Sciatic nerve (tissue), 2 donors: ENCODE measurements around the gene PATL2. TPM values are rescaled to one million over a fixed set of nuclear protein-coding genes. Genes with fewer than 3 reads are reported as not detected.
"Not testable (repeated sequence)": the region's sequence is repeated elsewhere in the genome, so short reads cannot be mapped to it uniquely, and the experiment has no call there.

ENCODE experiments used
- ATAC-seq: fragments of 200-7000 bp; cut with Tn5 transposase; one replicate; pipeline ENCODE4 v1.9.1; 2020; ENCODE audit warnings: mild to moderate bottlenecking, moderate library complexity
- DNase-seq: peaks from one replicate; pipeline ENCODE4 v3.0.0-alpha.2; 2020; ENCODE audit warnings: low spot score
- intact Hi-C: fragments of 100-400 bp; cut with DNase I; formaldehyde crosslinking; loops from one replicate; pipeline ENCODE4 v1.14.2; 2022
- total RNA-seq: library from RNA; stranded (reverse); fragmentation: NEBNext Ultra II Directional; extraction: Animal tissue kit (Norgen Biotek cat#: 25700); gene quantifications from one replicate; pipeline ENCODE4 v1.2.1, GENCODE V29; 2021
- donor health status: DM: no; HTN: no; CAD: no.
- donor health status: DM: no; HTN: no; CAD: no.

PATL2 gene
- total RNA-seq, 1 donor from 2014 or later: 2.9 TPM

DNA sequence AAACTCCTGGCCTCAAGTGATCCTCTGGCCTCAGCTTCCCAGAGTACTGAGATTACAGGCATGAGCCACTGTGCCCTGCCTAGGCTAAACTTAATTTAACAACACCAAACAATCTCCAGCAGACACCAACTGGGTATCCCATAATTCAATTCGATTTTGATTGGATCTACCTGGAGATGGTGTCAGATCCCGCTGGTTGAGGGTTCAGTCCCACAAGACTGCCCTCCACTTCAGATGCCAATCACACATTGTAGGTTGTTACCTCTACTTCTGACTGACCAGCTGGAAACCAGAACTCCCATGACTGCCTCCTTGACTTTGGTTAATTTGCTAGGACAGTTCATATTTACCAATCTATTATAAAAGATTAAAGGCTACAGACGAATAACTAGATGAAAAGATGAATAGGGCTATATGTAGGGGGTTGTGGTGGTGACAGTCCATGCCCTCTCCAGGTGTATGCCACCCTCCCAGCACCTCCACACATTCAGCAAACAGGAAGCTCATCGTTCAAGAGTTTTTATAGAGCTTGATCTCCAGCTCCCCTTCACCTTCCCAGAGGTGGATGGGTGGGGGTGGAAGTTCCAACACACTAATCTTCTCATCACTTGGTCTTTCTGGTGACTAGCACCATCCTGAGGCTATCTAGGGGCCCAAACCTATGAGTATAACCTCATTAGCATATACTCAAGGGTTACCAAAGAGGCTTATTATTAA lies 9.5 kb upstream of the PATL2 start:
- no peak for DNase-seq
- intact Hi-C loops: no loop called here
- ATAC-seq: no peak

DNA sequence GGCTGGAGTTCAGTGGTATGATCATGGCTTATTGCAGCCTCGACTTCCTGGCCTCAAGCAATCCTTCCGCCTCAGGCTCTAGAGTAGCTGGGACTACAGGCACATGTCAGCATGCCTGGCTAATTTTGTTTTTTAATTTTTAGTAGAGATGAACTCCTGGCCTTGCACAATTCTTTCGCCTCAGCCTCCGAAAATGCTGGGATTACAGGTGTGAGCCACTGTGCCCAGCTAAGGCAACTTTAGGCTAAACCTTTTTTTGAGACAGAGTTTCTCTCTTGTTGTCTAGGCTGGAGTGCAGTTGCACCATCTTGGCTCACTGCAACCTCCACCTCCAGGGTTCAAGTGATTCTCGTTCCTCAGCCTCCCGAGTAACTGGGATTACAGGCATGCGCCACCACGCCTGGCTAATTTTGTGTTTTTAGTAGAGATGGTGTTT lies 8.9 kb upstream of the PATL2 start:
- ATAC-seq, intact Hi-C loops: not testable (repeated sequence)

DNA sequence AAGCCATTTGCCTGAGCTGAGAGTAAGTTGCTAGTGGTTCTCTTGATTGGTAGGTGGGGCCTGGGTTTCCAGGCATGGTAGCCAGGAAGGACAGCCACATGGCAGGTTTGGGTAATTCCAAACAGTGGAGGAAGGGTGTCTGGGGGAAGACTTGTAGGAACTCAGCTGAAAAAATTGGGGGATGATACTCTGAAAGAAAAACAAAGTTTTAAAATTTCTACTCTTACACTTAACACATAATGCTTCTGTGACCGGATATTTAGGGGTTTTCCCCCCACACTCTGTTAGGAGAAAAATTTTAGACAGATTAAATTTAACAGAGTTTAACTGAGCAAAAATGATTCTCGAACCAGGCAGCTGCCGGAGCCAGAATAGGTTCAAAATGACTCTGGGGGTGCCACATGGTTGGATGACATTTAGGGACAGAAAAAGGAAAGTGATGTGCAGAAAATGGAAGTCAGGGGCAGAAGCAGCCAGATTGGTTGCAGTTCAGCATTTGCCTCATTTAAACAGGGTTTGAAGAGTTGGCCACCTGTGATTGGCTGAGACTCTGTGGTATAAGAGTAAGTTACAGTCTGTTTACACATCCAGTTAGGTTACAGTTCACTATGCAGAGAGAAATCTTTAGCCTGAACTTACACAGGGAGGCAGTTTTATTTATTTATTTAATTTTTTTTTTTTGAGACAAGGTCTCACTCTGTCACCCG lies 8.3 kb upstream of the PATL2 start:
- intact Hi-C loops: no loop called here
- DNase-seq (no peak), ATAC-seq (no peak)

More for the DNA sequence above, 8.9 kb upstream of the PATL2 start:
- DNase-seq: not testable (repeated sequence)

- no peak for DNase-seq
- no peak for ATAC-seq
- intact Hi-C loops: no loop called here
Observed at GRCh38 chr15:44718927-44719292, 7.8 kb upstream of the PATL2 start.

- ATAC-seq: no peak
- intact Hi-C loops: no loop called here
- DNase-seq: no peak
Observed at GRCh38 chr15:44718180-44718926, 7.2 kb upstream of the PATL2 start.

DNA sequence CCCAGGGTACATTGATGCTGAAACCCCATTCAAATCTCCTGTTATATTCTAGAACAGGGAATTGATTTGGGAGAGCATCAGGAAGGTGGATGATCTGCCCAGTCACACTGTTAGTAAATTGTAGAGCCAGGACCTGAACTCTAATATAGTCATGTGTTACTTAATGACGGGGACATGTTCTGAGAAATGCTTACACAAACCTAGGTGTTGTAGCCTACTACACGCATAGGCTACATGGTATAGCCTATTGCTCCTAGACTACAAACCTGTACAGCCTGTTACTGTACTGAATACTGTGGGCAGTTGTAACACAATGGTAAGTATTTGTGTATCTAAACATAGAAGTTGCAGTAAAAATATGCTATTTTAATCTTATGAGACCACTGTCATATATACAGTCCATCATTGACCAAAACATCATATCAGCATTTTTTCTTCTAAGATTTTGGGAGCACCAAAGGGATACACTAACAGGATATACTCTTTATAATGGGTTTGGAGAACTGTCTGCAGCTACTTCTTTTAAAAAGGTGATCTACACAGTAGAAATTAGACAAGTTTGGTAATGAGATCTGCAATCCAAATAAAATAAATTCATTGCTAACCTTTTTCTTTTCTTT lies 6.0 kb upstream of the PATL2 start:
- ATAC-seq (no peak), DNase-seq (no peak)

GRCh38 chr15:44715797-44716334 lies 4.7 kb upstream of the PATL2 start:
- DNase-seq (no peak), ATAC-seq (no peak)
- intact Hi-C loops: no loop called here

More for the DNA sequence above, 6.0 kb upstream of the PATL2 start:
- intact Hi-C loops: no loop called here

GRCh38 chr15:44715142-44715796 lies 4.1 kb upstream of the PATL2 start:
- intact Hi-C loops: no loop called here
- no peak for ATAC-seq

GRCh38 chr15:44713006-44713966 lies 2.2 kb upstream of the PATL2 start:
- no peak for ATAC-seq
- no peak for DNase-seq
- intact Hi-C loops: no loop called here

More at GRCh38 chr15:44715142-44715796, 4.1 kb upstream of the PATL2 start:
- no peak for DNase-seq

DNA sequence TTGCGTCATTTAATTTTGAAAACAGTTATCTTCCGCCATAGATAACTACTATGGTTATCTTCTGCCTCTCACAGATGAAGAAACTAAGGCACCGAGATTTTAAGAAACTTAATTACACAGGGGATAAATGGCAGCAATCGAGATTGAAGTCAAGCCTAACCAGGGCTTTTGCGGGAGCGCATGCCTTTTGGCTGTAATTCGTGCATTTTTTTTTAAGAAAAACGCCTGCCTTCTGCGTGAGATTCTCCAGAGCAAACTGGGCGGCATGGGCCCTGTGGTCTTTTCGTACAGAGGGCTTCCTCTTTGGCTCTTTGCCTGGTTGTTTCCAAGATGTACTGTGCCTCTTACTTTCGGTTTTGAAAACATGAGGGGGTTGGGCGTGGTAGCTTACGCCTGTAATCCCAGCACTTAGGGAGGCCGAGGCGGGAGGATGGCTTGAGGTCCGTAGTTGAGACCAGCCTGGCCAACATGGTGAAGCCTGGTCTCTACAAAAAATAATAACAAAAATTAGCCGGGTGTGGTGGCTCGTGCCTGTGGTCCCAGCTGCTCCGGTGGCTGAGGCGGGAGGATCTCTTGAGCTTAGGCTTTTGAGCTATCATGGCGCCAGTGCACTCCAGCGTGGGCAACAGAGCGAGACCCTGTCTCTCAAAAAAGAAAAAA lies 1.4 kb upstream of the PATL2 start:
- intact Hi-C loops: no loop called here
- DNase-seq (peak; percentile 76), ATAC-seq (peak; percentile 81)

- intact Hi-C loops: no loop called here
- DNase-seq (peak; percentile 75), ATAC-seq (peak; percentile 73)
Observed at GRCh38 chr15:44711743-44712345, 721 bp upstream of the PATL2 start.

- DNase-seq (no peak), ATAC-seq (no peak)
- intact Hi-C loops: no loop called here
Observed at GRCh38 chr15:44710236-44711095, 657 bp downstream of the PATL2 start.

- intact Hi-C loops: no loop called here
- ATAC-seq (no peak), DNase-seq (no peak)
Observed at GRCh38 chr15:44706946-44707636, 4.0 kb downstream of the PATL2 start.

DNA sequence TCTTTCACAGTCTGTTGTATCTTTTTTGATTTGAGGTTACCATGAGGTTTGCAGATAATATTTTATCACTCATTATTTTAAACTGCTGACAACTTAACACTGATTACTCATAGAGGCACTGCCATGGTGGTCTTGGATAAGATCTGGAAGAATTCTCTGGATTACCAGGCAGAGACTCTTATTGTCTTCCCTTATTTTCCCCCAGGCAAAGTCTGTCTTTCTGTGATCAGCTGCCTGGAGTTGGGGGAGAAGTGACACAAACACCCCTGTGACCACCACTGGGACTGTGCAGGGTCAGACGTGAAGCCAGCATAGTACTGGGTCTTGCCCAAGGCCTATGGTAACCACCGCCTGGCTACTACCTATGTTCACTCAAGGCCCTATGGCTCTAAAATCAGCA lies 4.7 kb downstream of the PATL2 start:
- intact Hi-C loops: no loop called here
- DNase-seq (no peak), ATAC-seq (no peak)

GRCh38 chr15:44705986-44706385 lies 5.1 kb downstream of the PATL2 start:
- intact Hi-C loops: no loop called here
- no peak for ATAC-seq
- DNase-seq: no peak
